ENCODE results near the gene SLC49A3. TPM values are rescaled to one million over a fixed set of nuclear protein-coding genes. Genes with fewer than 3 reads are reported as not detected.

SLC49A3 gene
- total RNA-seq, 3 donors from 2014 or later = 14.4 to 22.3 (median 18.3) TPM

DNA sequence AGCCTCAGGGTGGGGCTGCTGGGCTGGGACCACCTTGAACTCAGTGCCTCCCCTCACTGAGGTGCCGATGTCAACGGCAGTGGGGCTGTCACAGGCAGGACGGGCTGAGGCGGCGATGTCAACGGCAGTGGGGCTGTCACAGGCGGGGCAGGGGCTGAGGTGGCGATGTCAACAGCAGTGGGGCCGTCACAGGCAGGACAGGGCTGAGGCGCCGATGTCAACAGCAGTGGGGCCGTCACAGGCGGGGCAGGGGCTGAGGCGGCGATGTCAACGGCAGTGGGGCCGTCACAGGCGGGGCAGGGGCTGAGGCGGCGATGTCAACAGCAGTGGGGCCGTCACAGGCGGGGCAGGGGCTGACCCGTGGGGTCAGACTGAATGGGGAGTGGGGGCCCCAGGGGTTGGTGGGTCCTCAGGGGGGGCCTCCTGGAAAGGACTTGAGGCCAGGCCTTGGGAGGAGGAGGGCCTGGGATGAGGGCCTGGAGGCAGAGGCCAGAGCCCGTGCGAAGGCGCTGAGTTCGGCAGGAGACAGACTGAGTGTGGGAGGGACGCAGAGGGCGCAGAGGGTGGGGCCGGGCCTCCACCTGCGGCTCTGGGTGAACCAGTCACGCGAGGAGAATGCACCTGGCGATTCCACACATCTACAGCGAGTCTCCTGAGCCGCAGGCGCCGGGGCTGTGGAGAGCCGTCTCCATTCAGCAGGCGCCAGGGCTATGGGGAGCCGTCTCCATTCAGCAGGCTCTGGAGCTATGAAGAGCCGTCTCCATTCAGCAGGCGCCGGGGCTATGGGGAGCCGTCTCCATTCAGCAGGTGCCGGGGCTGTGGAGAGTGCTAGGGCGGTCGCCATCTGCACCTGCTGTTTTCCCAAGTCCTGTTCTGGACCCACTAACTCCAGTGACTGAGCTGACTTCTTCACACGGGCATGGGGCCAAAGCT lies 37.7 kb downstream of the SLC49A3 start:
- Histone ChIP-seq H3K4me3 (peak overlapping the region in 2 of 3 donors; percentile 33 to 51), H3K9me3 (no peaks in the 10 kb centered on the region), H3K27me3 (peaks cover 0 to 63% of the 10 kb centered on the region in 2 donors), H3K27ac (no peak overlapping the region), H3K4me1 (no peaks in the 10 kb centered on the region), H3K36me3 (no peaks in the 10 kb centered on the region)
- TF ChIP-seq POLR2A (IDR thresholded peaks at IDR 0.05) = no peak
- TF ChIP-seq, protein P1, sequence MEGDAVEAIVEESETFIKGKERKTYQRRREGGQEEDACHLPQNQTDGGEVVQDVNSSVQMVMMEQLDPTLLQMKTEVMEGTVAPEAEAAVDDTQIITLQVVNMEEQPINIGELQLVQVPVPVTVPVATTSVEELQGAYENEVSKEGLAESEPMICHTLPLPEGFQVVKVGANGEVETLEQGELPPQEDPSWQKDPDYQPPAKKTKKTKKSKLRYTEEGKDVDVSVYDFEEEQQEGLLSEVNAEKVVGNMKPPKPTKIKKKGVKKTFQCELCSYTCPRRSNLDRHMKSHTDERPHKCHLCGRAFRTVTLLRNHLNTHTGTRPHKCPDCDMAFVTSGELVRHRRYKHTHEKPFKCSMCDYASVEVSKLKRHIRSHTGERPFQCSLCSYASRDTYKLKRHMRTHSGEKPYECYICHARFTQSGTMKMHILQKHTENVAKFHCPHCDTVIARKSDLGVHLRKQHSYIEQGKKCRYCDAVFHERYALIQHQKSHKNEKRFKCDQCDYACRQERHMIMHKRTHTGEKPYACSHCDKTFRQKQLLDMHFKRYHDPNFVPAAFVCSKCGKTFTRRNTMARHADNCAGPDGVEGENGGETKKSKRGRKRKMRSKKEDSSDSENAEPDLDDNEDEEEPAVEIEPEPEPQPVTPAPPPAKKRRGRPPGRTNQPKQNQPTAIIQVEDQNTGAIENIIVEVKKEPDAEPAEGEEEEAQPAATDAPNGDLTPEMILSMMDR (IDR thresholded peaks at IDR 0.05) = no peak
- TF ChIP-seq POLR2AphosphoS5 (IDR thresholded peaks at IDR 0.05) = no peak
- intact Hi-C loops (cut with DNase I; ENCODE audit: low total_unique reads) = loop anchor here (10.0 kb wide), 1 partner anchor 914 kb away; no protein-coding TSS in a partner anchor
- DNase-seq (ENCODE audit: low spot score in 2 of 2) = no peak

DNA sequence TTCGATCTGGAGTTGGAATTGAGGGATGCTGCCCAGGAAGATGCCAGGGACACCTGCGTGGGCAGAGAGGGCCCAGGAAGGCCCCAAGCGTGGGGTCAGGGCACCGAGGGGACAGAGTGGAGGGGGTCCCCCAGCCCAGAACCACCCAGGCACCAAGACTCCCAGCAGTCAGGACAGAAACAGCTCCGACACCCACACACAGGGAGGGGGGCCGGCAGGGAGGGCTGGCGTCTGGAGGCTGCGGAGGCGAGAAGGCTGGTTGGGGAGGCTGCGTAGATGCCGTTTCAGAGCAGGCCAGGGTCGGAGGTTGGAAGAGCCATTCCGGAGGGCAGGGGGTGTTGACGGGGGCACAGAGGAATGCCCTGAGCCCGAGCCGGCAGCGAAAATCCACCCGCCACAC lies 38.5 kb downstream of the SLC49A3 start:
- intact Hi-C loops (cut with DNase I; ENCODE audit: low total_unique reads) = loop anchor here (10.0 kb wide), 1 partner anchor 914 kb away; no protein-coding TSS in a partner anchor
- DNase-seq (ENCODE audit: low spot score in 2 of 2) = no peak

GRCh38 chr4:649751-650310 lies 39.1 kb downstream of the SLC49A3 start:
- Histone ChIP-seq H3K4me3 (no peak overlapping the region), H3K4me1 (no peaks in the 10 kb centered on the region), H3K27ac (no peak overlapping the region), H3K36me3 (no peaks in the 10 kb centered on the region), H3K27me3 (peaks cover 0 to 51% of the 10 kb centered on the region in 2 donors), H3K9me3 (no peaks in the 10 kb centered on the region)
- DNase-seq (ENCODE audit: low spot score in 2 of 2) = no peak
- TF ChIP-seq POLR2A (IDR thresholded peaks at IDR 0.05) (no peak), POLR2AphosphoS5 (IDR thresholded peaks at IDR 0.05) (no peak)
- TF ChIP-seq, protein P1 (IDR thresholded peaks at IDR 0.05) = no peak
- intact Hi-C loops (cut with DNase I; ENCODE audit: low total_unique reads) = loop anchor here (10.0 kb wide), 1 partner anchor 915 kb away; no protein-coding TSS in a partner anchor

More for the DNA sequence above, 38.5 kb downstream of the SLC49A3 start:
- Histone ChIP-seq H3K36me3 (no peaks in the 10 kb centered on the region), H3K4me3 (peak overlapping the region in 2 of 3 donors; percentile 33 to 51), H3K27me3 (peaks cover 0 to 56% of the 10 kb centered on the region in 2 donors), H3K27ac (no peak overlapping the region), H3K9me3 (no peaks in the 10 kb centered on the region), H3K4me1 (no peaks in the 10 kb centered on the region)
- TF ChIP-seq POLR2AphosphoS5 (IDR thresholded peaks at IDR 0.05) (no peak), POLR2A (IDR thresholded peaks at IDR 0.05) (no peak)
- TF ChIP-seq, protein P1 (IDR thresholded peaks at IDR 0.05) = no peak

- intact Hi-C loops (cut with DNase I; ENCODE audit: low total_unique reads) = no loop called here
- Histone ChIP-seq H3K4me3 (no peak overlapping the region), H3K9me3 (no peaks in the 10 kb centered on the region), H3K36me3 (no peaks in the 10 kb centered on the region), H3K4me1 (no peaks in the 10 kb centered on the region), H3K27me3 (peaks cover 0 to 45% of the 10 kb centered on the region in 2 donors), H3K27ac (no peak overlapping the region)
- no peak for TF ChIP-seq POLR2AphosphoS5 (IDR thresholded peaks at IDR 0.05)
- no peak for TF ChIP-seq POLR2A (IDR thresholded peaks at IDR 0.05)
- TF ChIP-seq, protein P1 (IDR thresholded peaks at IDR 0.05) = no peak
- no peak for DNase-seq (ENCODE audit: low spot score in 2 of 2)
These were observed 39.7 kb downstream of the SLC49A3 start for GRCh38 chr4:649293-649625.

All from breast epithelium (tissue), 4 donors.